Caki2 (cell line): ENCODE data around the gene TPSD1. TPM values are rescaled to one million over a fixed set of nuclear protein-coding genes. Genes with fewer than 3 reads are reported as not detected.
"Not testable (repeated sequence)": the region's sequence is repeated elsewhere in the genome, so short reads cannot be mapped to it uniquely, and the experiment has no call there.

ENCODE experiments used
- DNase-seq: peaks from one replicate; pipeline ENCODE4 v3.0.0-alpha.2; 2015; ENCODE audit warnings: low read depth
- in situ Hi-C: cut with HindIII; loops from 2 replicates; pipeline ENCODE4 v1.10.0; 2016; ENCODE audit warnings: low sequenced_read_pairs, low pct_unique_long_range_greater_than_20kb, mixed read lengths
- total RNA-seq: library from RNA; depleted of rRNA; stranded (reverse); fragments of >200 nt; shearing (Covaris generic); gene quantifications from 2 replicates; pipeline ENCODE4 v1.2.3, GENCODE V29; 2014; ENCODE audit warnings: low replicate concordance

Gene TPSD1
- total RNA-seq, 1 experiment from 2014 or later, result not detected

GRCh38 chr16:1232049-1232748 is 23.7 kb upstream of the TPSD1 start:
- DNase-seq, in situ Hi-C loops: not testable (repeated sequence)

- DNase-seq, in situ Hi-C loops: not testable (repeated sequence)
Observed at GRCh38 chr16:1236659-1237058, 19.2 kb upstream of the TPSD1 start.

GRCh38 chr16:1237990-1238389 is 17.9 kb upstream of the TPSD1 start:
- no peak for DNase-seq
- in situ Hi-C loops, result no loop called here

- in situ Hi-C loops, DNase-seq: not testable (repeated sequence)
Observed at GRCh38 chr16:1238909-1239308, 17.0 kb upstream of the TPSD1 start.

- in situ Hi-C loops, DNase-seq: not testable (repeated sequence)
Observed at GRCh38 chr16:1239575-1239974, 16.3 kb upstream of the TPSD1 start.

GRCh38 chr16:1240436-1240835 is 15.4 kb upstream of the TPSD1 start, which contains the start of gene TPSAB1:
Gene TPSAB1, plus strand, starts transcription at chr16:1240705. Its CDS starts 234 bp downstream, at chr16:1240939.
- DNase-seq, in situ Hi-C loops: not testable (repeated sequence)

- in situ Hi-C loops, DNase-seq: not testable (repeated sequence)
Observed at GRCh38 chr16:1241081-1241480, 14.8 kb upstream of the TPSD1 start.

- in situ Hi-C loops, DNase-seq: not testable (repeated sequence)
Observed at GRCh38 chr16:1243363-1243762, 12.5 kb upstream of the TPSD1 start.

GRCh38 chr16:1243907-1244850 is 11.7 kb upstream of the TPSD1 start:
- DNase-seq, in situ Hi-C loops: not testable (repeated sequence)

- in situ Hi-C loops, result no loop called here
- no peak for DNase-seq
Observed at GRCh38 chr16:1244881-1245280, 11.0 kb upstream of the TPSD1 start.

- in situ Hi-C loops, result no loop called here
- no peak for DNase-seq
Observed at GRCh38 chr16:1245452-1246020, 10.3 kb upstream of the TPSD1 start.

GRCh38 chr16:1247903-1248537 is 7.8 kb upstream of the TPSD1 start:
- in situ Hi-C loops, result not testable (repeated sequence)

GRCh38 chr16:1249031-1249755 is 6.7 kb upstream of the TPSD1 start:
- in situ Hi-C loops, DNase-seq: not testable (repeated sequence)

More at GRCh38 chr16:1247903-1248537, 7.8 kb upstream of the TPSD1 start:
- not testable (repeated sequence) for DNase-seq

GRCh38 chr16:1253701-1254364 is 2.0 kb upstream of the TPSD1 start:
- DNase-seq, in situ Hi-C loops: not testable (repeated sequence)

GRCh38 chr16:1254821-1255220 is 1.0 kb upstream of the TPSD1 start:
- DNase-seq, in situ Hi-C loops: not testable (repeated sequence)

- in situ Hi-C loops, DNase-seq: not testable (repeated sequence)
Observed at GRCh38 chr16:1256296-1256873, 516 bp downstream of the TPSD1 start.

- no peak for DNase-seq
- in situ Hi-C loops, result no loop called here
Observed at GRCh38 chr16:1256874-1257322, 1.0 kb downstream of the TPSD1 start.
